Thoracic aorta (tissue), 2 donors: Measurements from ENCODE around the gene IRGQ. TPM values are rescaled to one million over a fixed set of nuclear protein-coding genes. Genes with fewer than 3 reads are reported as not detected.

Experiments
- ATAC-seq: fragments of 150-250 bp; one replicate; pipeline ENCODE4 v1.8.0; 2017; ENCODE audit warnings: low read depth; ENCODE audit not compliant: insufficient number of reproducible peaks, low FRiP score
- DNase-seq: peaks from one replicate; pipeline ENCODE4 v3.0.0-alpha.2; 2020; ENCODE audit warnings: low spot score
- H3K27ac ChIP-seq, 2 donors: fragments of 200-600 bp; sonication (generic); 1 replicate in 1 of 2; 2 replicates in 1 of 2; pipeline ENCODE4 v1.5.1; 2016; ENCODE audit warnings: mild to moderate bottlenecking in 2 of 2, moderate library complexity in 2 of 2
- H3K27me3 ChIP-seq: fragments of 200-600 bp; sonication (generic); replicated peaks from 2 replicates; pipeline ENCODE4 v1.6.0; 2016; ENCODE audit warnings: mild to moderate bottlenecking; ENCODE audit not compliant: insufficient read depth
- H3K36me3 ChIP-seq: fragments of 200-600 bp; sonication (generic); one replicate; pipeline ENCODE4 v1.5.1; 2016
- H3K4me1 ChIP-seq, 2 donors: fragments of 200-600 bp; sonication (generic); 1 replicate in 1 of 2; 2 replicates in 1 of 2; pipeline versions ENCODE4 v1.5.1 to v1.6.0; 2016; ENCODE audit warnings: low read depth in 2 of 2, mild to moderate bottlenecking in 1 of 2; ENCODE audit not compliant: control insufficient read depth in 1 of 2
- H3K4me3 ChIP-seq: fragments of 200-600 bp; sonication (generic); 2 replicates; pipeline ENCODE4 v1.5.1; 2016; ENCODE audit warnings: mild to moderate bottlenecking
- H3K9me3 ChIP-seq: fragments of 200-600 bp; sonication (generic); 2 replicates; pipeline ENCODE4 v1.5.1; 2016
- CTCF ChIP-seq: fragments of 200-600 bp; sonication (generic); IDR thresholded peaks from one replicate; pipeline ENCODE4 v1.5.1; 2019; ENCODE audit warnings: antibody characterized with exemption
- total RNA-seq, 2 donors: library from RNA; depleted of rRNA; stranded (reverse); fragments of >200 nt; gene quantifications; one replicate each; pipeline versions ENCODE4 v1.1.0 to v1.2.3, GENCODE V29; 2016

The IRGQ gene
- total RNA-seq, 2 donors from 2014 or later = 24.4 to 37.2 TPM

GRCh38 chr19:43640424-43640757 is 44.5 kb upstream of the IRGQ start:
- H3K9me3 ChIP-seq = no peaks in the 10 kb centered on the region
- no peak for TF ChIP-seq CTCF
- peak overlapping the region; percentile 74 for H3K4me3 ChIP-seq
- H3K4me1 ChIP-seq = peaks cover 0 to 9% of the 10 kb centered on the region in 2 donors
- DNase-seq = no peak
- no peak overlapping the region for H3K27ac ChIP-seq
- no peaks in the 10 kb centered on the region for H3K36me3 ChIP-seq
- ATAC-seq = no peak
- no peaks in the 10 kb centered on the region for H3K27me3 ChIP-seq

GRCh38 chr19:43639519-43640423 is 43.8 kb upstream of the IRGQ start, which contains the start of gene CADM4:
TSS of gene CADM4 (minus strand) at chr19:43639850. CDS start at chr19:43639790, 60 bp downstream.
- TF ChIP-seq CTCF = no peak
- H3K9me3 ChIP-seq = no peaks in the 10 kb centered on the region
- H3K27me3 ChIP-seq = no peaks in the 10 kb centered on the region
- H3K4me1 ChIP-seq = peaks cover 0 to 9% of the 10 kb centered on the region in 2 donors
- no peaks in the 10 kb centered on the region for H3K36me3 ChIP-seq
- H3K27ac ChIP-seq = no peak within 1 kb of the TSS
- H3K4me3 ChIP-seq = peak within 1 kb of the TSS; percentile 74
- no peak for DNase-seq
- no peak for ATAC-seq

- Histone ChIP-seq H3K36me3 (no peaks in the 10 kb centered on the region), H3K4me3 (peak overlapping the region; percentile 54), H3K27ac (no peak overlapping the region), H3K4me1 (peaks cover 0 to 9% of the 10 kb centered on the region in 2 donors), H3K9me3 (no peaks in the 10 kb centered on the region), H3K27me3 (no peaks in the 10 kb centered on the region)
- no peak for ATAC-seq
- no peak for TF ChIP-seq CTCF
- DNase-seq = no peak
Measured at GRCh38 chr19:43638995-43639518, 43.1 kb upstream of the IRGQ start.

- DNase-seq (no peak), ATAC-seq (no peak)
- Histone ChIP-seq H3K4me1 (peaks cover 0 to 9% of the 10 kb centered on the region in 2 donors), H3K27ac (no peak overlapping the region), H3K4me3 (no peak overlapping the region), H3K27me3 (no peaks in the 10 kb centered on the region), H3K36me3 (no peaks in the 10 kb centered on the region), H3K9me3 (no peaks in the 10 kb centered on the region)
- TF ChIP-seq CTCF = no peak
Measured at GRCh38 chr19:43638214-43638994, 42.5 kb upstream of the IRGQ start.
